Effector CD4-positive, alpha-beta T cell (primary cell): ENCODE results near the gene SUN3.

Experiments
- DNase-seq: peaks from one replicate; pipeline ENCODE4 v3.0.0-alpha.2; 2020

SUN3 gene

GRCh38 chr7:47973739-47974138 is 55.2 kb downstream of the SUN3 start:
- DNase-seq, result no peak

- no peak for DNase-seq
These were observed 58.1 kb downstream of the SUN3 start for GRCh38 chr7:47970761-47971160.

DNA sequence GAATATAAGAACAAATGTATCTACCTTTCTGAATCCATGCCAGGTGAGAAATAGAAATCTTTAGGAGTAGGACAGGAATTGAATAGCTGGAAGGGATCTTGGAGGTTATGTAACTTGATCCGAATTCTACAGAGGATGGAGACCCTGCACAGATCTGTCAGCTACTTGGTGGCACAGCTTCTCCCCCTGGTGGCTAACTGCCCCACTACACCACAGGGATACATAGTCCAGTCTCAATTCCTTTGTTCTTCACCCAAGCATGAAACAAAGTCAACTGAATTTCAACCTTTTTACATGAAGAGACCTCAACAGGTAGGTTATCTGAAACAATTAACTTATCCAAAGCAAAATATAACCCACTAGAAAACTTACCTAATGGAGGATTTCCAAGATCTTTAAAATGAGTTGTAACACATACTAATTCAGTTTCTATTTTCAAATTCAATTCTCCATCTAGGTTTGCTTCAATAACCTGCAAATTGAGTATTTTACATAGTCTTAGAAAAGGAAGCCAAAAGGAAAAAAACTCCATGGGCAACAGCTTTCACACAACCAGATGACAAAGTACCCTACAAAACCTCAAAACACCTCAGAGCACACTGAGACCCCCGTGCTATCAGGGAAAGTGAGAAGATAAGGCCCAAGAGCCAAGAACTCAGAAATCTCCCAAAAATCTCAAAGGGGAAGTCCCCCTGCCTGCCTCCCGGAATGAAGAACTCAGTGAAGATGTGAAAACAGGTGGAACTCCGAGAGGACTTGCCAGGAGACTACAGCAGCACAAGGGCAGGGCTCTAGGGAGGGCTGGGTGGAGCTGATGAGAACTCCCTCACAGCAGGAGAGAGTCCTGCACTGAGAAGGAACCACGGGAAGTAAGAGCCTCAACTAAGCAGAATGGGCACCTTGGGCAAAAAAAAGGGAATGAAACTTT is 59.8 kb downstream of the SUN3 start:
- DNase-seq, result peak; percentile 33

DNA sequence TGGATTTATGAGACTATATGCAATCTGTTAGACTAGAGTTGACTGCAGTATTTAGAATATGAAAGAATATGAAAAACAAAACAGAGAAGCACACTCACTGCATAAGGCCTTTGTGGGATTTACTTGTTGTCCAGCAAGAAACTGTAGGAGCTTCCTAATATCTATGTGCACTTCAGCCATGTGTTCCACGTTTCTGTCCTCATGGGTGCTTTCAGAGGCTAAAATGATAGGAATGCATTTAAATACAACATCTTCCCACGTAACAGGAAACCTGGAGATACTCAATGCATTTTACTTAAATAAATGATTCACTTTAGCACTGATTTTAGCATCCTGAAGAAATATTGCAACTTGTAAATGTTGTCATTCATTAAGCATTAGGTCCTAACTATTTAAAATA is 61.2 kb downstream of the SUN3 start:
- no peak for DNase-seq

DNA sequence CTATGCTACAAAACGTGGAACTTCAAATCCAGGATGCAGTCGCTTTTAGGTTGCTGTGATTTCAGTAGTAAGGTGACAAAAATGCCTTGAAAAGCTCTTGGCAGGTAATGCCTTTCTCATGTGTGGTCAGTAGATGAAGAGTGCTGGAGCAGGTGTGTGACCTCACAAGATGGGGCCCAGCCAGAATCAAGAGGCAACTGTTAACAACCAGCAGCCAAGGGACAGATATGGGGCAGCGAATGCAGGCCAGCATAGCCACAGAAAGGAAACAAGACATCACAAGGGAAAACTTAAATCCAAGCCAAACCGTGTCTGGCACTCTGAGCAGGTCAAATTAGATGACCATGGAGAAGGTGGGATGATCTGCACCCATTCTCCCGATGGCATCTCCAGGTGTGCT is 61.8 kb downstream of the SUN3 start:
- DNase-seq, result no peak

- DNase-seq, result no peak
These were observed 63.5 kb downstream of the SUN3 start for GRCh38 chr7:47965456-47965855.

GRCh38 chr7:47962262-47962661 is 66.6 kb downstream of the SUN3 start:
- DNase-seq, result no peak

DNA sequence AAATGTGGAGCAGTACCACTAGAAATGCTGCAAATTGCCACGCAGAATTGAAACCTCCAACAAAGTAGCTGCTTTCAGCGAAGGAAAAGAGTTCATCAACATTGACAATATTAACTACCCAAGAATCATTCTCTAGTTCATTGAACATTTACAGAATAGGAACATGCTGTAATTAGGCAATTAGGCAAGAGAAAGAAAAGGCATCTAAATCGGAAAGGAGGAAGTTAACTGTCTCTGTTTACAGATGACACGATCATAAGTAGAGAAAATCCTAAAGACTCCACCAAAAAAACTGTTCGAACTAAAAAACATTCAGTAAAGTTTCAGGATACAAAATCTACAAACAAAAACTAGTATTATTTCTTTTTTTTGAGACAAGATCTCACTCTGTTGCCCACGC is 71.8 kb downstream of the SUN3 start:
- no peak for DNase-seq

GRCh38 chr7:47956220-47956619 is 72.7 kb downstream of the SUN3 start:
- DNase-seq, result no peak

DNA sequence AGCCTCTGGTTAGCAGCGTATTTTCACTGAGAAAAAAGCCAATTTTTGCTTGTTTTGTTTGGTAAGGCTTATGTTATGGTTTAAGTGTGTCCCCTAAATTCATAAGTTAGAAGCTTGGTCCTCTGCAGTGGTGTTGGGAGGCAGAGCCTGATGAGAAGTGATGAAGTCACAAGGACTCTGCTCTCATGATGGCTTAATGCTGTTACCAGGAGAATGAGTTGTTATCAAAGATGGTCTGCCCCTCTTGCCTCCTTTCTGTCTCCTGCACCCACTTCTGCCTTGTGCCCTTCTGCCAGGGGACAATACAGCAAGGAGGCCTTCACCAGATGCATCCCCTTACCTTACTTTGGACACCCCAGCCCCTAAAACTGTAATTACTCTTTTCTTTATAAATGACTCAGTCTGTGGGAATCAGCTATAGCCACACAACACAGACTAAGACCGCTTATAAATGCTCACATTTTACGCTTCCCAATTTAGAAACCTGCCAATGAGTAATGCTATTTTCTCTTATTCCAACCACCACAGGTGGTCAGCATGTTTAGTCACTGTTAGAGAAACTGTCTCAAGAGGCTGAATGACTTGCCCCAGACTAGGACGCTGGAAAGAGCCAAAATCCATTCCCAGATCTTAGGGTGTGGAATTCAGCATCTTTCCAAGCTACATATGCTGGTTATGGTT is 74.5 kb downstream of the SUN3 start:
- DNase-seq, result no peak

GRCh38 chr7:47953822-47954221 is 75.1 kb downstream of the SUN3 start:
- DNase-seq, result no peak

- no peak for DNase-seq
These were observed 76.7 kb downstream of the SUN3 start for GRCh38 chr7:47952224-47952623.

DNA sequence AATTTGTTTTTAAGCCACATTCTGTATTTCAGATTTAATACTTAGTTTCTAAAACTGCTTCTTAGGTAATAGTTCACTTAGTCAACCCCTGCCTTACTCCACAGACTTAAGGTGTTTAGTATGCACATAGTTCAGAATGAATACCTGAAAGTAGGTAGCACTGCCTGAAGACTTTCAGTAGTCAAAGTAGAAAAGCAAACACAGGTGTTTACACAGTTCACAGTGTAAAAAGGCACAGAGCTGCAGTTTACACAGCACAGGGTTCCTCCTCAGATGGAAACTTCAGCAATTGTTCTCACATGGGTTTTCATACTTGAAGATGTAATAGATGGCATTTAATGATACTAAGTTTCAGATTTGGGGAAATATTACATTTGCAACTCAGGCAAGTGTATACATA is 77.5 kb downstream of the SUN3 start:
- no peak for DNase-seq

DNA sequence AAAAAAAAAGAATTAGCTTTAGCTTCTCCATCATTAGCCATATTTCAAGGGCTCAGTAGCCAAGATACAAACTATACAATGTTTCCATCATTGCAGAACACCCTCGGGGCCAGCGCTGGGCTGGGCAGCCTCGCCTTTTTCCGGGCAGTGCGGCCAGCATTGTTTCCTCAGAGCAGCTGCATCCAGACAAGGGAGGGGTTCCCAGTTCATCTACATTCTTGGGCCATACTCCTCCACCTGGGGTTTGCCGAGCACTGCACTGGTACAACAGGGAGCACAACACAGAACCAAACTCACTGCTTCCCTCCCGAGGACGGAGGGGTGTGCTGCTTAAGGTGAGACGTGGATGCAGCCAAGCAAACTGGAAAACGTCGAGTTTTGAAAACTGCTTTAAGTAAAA is 78.2 kb downstream of the SUN3 start:
- no peak for DNase-seq

GRCh38 chr7:47949703-47950102 is 79.2 kb downstream of the SUN3 start:
- no peak for DNase-seq

GRCh38 chr7:47948141-47948790 is 80.6 kb downstream of the SUN3 start, which contains the start of gene PKD1L1:
TSS of gene PKD1L1 (minus strand) at chr7:47948466. CDS start at chr7:47948440, 26 bp downstream.
- no peak for DNase-seq

- no peak for DNase-seq
These were observed 81.6 kb downstream of the SUN3 start for GRCh38 chr7:47947355-47947749.

GRCh38 chr7:47946581-47947354 is 82.1 kb downstream of the SUN3 start:
- DNase-seq, result no peak

DNA sequence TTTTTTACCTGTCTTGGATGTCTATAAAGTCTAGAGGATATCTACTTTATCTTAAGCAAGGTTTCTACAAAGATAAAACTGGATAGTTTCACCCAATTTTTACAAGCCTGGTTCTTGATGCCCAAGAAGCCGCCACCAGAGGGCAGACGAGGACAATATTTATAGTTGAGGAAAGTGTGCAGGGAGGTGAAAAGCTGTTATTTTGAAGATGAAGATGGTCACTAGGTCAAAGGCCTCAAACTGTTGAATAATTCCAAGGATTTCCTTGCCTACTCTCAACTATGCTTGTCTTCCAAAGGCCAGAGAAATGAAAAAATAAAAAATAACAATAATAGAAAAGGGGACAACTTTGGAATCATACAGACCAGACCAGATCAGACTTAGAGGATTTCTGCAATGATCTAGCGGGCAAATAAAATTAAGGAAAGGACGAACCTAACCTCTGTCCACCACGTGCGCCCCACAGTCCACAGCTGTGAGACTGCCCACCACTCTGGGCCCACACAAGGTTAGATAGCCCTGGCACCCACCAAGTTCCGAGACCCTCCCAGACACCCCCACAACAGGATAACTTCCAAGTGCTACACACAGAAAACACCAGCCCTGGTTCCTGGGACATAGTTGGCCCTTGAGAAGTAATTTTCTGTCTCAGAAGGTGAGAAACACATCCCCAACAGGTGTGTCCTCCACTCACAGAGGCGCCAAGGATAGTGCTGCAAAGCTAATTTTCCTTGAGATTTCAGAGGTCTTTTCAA is 83.5 kb downstream of the SUN3 start:
- peak; percentile 66 for DNase-seq

- DNase-seq, result no peak
These were observed 84.2 kb downstream of the SUN3 start for GRCh38 chr7:47944536-47945260.
